Measurements from ENCODE around the gene PEX26.

GRCh38 chr22:18145676-18146388 lies 68.0 kb downstream of the PEX26 start:
- TF ChIP-seq EZH2 (IDR thresholded peaks at IDR 0.05; ENCODE audit: low read length, missing control alignments) (no peak), CTCF (conservative IDR thresholded peaks at IDR 0.05 in 1 of 2, IDR thresholded peaks at IDR 0.05 in 1 of 2; ENCODE audit: low read depth in 1 of 2, low read length in 2 of 2) (no peak)
